ENCODE data around the gene MRAS. TPM values are rescaled to one million over a fixed set of nuclear protein-coding genes. Genes with fewer than 3 reads are reported as not detected.

The MRAS gene
- polyA plus RNA-seq, 1 donor (not counting 4 experiments of a cell fraction or from before 2014, with no cell fraction given): 7.7 TPM

DNA sequence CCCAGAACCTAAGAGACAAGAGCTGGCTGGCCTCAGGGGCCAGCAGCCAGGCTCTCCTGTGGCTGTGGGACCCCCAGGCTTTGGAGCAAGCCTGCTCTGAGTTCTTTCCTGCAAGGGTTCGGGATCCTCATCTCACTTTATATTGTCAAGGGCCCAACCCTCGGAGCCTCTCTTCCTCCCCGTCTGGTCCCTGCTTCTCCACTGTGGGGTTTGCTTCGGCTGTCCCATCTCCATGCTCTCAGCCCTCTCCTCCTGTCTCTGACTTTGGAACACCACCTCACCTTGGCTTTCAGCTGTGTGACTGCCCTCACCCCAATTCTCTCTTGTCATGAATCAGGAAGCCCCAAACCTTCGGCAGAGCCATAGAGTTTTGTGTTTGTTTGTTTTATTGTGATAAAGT lies 30.0 kb downstream of the MRAS start:
- no peak overlapping the region for H3K4me3 ChIP-seq (ENCODE audit: control insufficient read depth in 2 of 3, extremely low read depth in 1 of 3, insufficient read depth in 2 of 3, low read depth in 1 of 3, low read length in 3 of 3)
- no peak overlapping the region for H3K27ac ChIP-seq (ENCODE audit: control insufficient read depth, insufficient read depth, low read length)
- no peaks in the 10 kb centered on the region for H4K20me1 ChIP-seq (ENCODE audit: control insufficient read depth, extremely low read depth, insufficient read depth, low read length)
- no peak for FAIRE-seq
- dilution Hi-C loops (cut with MboI; ENCODE audit: extremely low pct_ligation_motif_present, low sequenced_read_pairs): no loop called here
- H3K9me1 ChIP-seq (ENCODE audit: control insufficient read depth, extremely low read depth, insufficient read depth, low read length): peaks cover 2% of the 10 kb centered on the region
- H3K27me3 ChIP-seq (ENCODE audit: control insufficient read depth, extremely low read depth, insufficient read depth, low read length): no peaks in the 10 kb centered on the region
- TF ChIP-seq EZH2 (IDR thresholded peaks at IDR 0.05; ENCODE audit: low read length): no peak
- TF ChIP-seq, protein P1, sequence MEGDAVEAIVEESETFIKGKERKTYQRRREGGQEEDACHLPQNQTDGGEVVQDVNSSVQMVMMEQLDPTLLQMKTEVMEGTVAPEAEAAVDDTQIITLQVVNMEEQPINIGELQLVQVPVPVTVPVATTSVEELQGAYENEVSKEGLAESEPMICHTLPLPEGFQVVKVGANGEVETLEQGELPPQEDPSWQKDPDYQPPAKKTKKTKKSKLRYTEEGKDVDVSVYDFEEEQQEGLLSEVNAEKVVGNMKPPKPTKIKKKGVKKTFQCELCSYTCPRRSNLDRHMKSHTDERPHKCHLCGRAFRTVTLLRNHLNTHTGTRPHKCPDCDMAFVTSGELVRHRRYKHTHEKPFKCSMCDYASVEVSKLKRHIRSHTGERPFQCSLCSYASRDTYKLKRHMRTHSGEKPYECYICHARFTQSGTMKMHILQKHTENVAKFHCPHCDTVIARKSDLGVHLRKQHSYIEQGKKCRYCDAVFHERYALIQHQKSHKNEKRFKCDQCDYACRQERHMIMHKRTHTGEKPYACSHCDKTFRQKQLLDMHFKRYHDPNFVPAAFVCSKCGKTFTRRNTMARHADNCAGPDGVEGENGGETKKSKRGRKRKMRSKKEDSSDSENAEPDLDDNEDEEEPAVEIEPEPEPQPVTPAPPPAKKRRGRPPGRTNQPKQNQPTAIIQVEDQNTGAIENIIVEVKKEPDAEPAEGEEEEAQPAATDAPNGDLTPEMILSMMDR (optimal IDR thresholded peaks at IDR 0.05 in 1 of 3, IDR thresholded peaks at IDR 0.05 in 1 of 3, conservative IDR thresholded peaks at IDR 0.05 in 1 of 3; ENCODE audit: extremely low read depth in 1 of 3, insufficient read depth in 2 of 3, low read length in 3 of 3): no peak
- no peaks in the 10 kb centered on the region for H3K79me2 ChIP-seq (ENCODE audit: control insufficient read depth, insufficient read depth, low read length)
- H2AFZ ChIP-seq (ENCODE audit: control insufficient read depth, low read length): no peak overlapping the region
- H3K4me2 ChIP-seq (ENCODE audit: control insufficient read depth, extremely low read depth, insufficient read depth, low read depth, low read length): no peak overlapping the region
- no peak for DNase-seq (ENCODE audit: low read depth, low spot score)
- peaks cover 13% of the 10 kb centered on the region for H3K4me1 ChIP-seq (ENCODE audit: control insufficient read depth, extremely low read depth, insufficient read depth, low read length)
- H3K36me3 ChIP-seq (ENCODE audit: control insufficient read depth in 2 of 2, extremely low read depth in 1 of 2, insufficient read depth in 2 of 2, low read length in 2 of 2): no peaks in the 10 kb centered on the region
- H3K9me3 ChIP-seq (ENCODE audit: control insufficient read depth, low read depth, low read length): no peaks in the 10 kb centered on the region
- no peak overlapping the region for H3K9ac ChIP-seq (ENCODE audit: control insufficient read depth, extremely low read depth, insufficient read depth, low read length)

DNA sequence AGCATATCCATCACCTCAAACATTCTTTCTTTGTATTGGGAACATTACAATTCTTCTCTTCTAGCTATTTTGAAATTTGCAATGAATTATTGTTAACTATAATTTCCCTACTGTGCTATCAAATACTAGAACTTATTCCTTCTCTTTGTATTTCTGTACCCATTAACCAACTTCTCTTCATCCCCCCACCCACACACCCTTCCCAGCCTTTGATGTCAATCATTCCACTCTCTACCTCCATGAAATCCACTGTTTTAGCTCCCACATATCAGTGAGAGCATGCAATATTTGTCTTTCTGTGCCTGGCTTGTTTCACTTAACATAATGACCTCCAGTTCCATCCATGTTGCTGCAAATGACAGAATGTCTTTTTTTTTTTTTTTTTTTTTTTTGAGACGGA lies 30.6 kb downstream of the MRAS start:
- no peak for FAIRE-seq
- Histone ChIP-seq H3K27me3 (ENCODE audit: control insufficient read depth, extremely low read depth, insufficient read depth, low read length) (no peaks in the 10 kb centered on the region), H4K20me1 (ENCODE audit: control insufficient read depth, extremely low read depth, insufficient read depth, low read length) (no peaks in the 10 kb centered on the region), H3K4me2 (ENCODE audit: control insufficient read depth, extremely low read depth, insufficient read depth, low read depth, low read length) (no peak overlapping the region), H3K79me2 (ENCODE audit: control insufficient read depth, insufficient read depth, low read length) (no peaks in the 10 kb centered on the region), H2AFZ (ENCODE audit: control insufficient read depth, low read length) (no peak overlapping the region), H3K9me1 (ENCODE audit: control insufficient read depth, extremely low read depth, insufficient read depth, low read length) (peaks cover 2% of the 10 kb centered on the region), H3K9me3 (ENCODE audit: control insufficient read depth, low read depth, low read length) (no peaks in the 10 kb centered on the region), H3K27ac (ENCODE audit: control insufficient read depth, insufficient read depth, low read length) (no peak overlapping the region), H3K4me3 (ENCODE audit: control insufficient read depth in 2 of 3, extremely low read depth in 1 of 3, insufficient read depth in 2 of 3, low read depth in 1 of 3, low read length in 3 of 3) (no peak overlapping the region), H3K36me3 (ENCODE audit: control insufficient read depth in 2 of 2, extremely low read depth in 1 of 2, insufficient read depth in 2 of 2, low read length in 2 of 2) (no peaks in the 10 kb centered on the region), H3K4me1 (ENCODE audit: control insufficient read depth, extremely low read depth, insufficient read depth, low read length) (peaks cover 15% of the 10 kb centered on the region), H3K9ac (ENCODE audit: control insufficient read depth, extremely low read depth, insufficient read depth, low read length) (no peak overlapping the region)
- no peak for TF ChIP-seq EZH2 (IDR thresholded peaks at IDR 0.05; ENCODE audit: low read length)
- DNase-seq (ENCODE audit: low read depth, low spot score): no peak
- dilution Hi-C loops (cut with MboI; ENCODE audit: extremely low pct_ligation_motif_present, low sequenced_read_pairs): no loop called here

DNA sequence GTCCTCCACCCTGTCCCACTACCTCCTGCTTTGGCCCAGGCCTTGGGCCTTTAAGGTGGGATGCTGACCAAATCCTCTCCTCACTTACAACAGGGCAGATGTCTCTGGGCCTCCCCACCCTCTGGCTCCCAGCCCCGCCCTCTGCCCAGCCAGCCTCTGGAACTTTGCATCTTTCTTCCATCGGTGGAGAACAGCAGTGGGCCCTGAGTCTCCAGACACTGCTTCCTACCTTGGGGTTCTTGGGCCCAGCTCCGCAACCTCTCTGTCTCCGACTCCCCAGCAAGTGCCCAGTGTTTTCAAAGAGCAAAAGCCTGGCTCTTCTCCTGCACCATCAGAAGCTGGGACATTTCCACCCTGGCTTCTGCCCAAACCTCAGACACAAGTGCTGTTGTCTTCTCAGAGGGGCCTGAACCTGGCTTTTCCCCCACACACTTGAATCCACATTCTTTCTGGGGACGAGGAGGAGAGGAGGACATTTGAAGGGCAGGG lies 33.1 kb downstream of the MRAS start:
- Histone ChIP-seq H3K4me3 (ENCODE audit: control insufficient read depth in 2 of 3, extremely low read depth in 1 of 3, insufficient read depth in 2 of 3, low read depth in 1 of 3, low read length in 3 of 3) (no peak overlapping the region), H3K9ac (ENCODE audit: control insufficient read depth, extremely low read depth, insufficient read depth, low read length) (no peak overlapping the region), H4K20me1 (ENCODE audit: control insufficient read depth, extremely low read depth, insufficient read depth, low read length) (no peaks in the 10 kb centered on the region), H3K9me3 (ENCODE audit: control insufficient read depth, low read depth, low read length) (no peaks in the 10 kb centered on the region), H3K36me3 (ENCODE audit: control insufficient read depth in 2 of 2, extremely low read depth in 1 of 2, insufficient read depth in 2 of 2, low read length in 2 of 2) (no peaks in the 10 kb centered on the region), H3K4me1 (ENCODE audit: control insufficient read depth, extremely low read depth, insufficient read depth, low read length) (peaks cover 17% of the 10 kb centered on the region), H3K9me1 (ENCODE audit: control insufficient read depth, extremely low read depth, insufficient read depth, low read length) (peaks cover 2% of the 10 kb centered on the region), H3K4me2 (ENCODE audit: control insufficient read depth, extremely low read depth, insufficient read depth, low read depth, low read length) (no peak overlapping the region), H2AFZ (ENCODE audit: control insufficient read depth, low read length) (no peak overlapping the region), H3K79me2 (ENCODE audit: control insufficient read depth, insufficient read depth, low read length) (no peaks in the 10 kb centered on the region), H3K27me3 (ENCODE audit: control insufficient read depth, extremely low read depth, insufficient read depth, low read length) (no peaks in the 10 kb centered on the region), H3K27ac (ENCODE audit: control insufficient read depth, insufficient read depth, low read length) (no peak overlapping the region)
- no peak for FAIRE-seq
- DNase-seq (ENCODE audit: low read depth, low spot score): no peak
- no peak for TF ChIP-seq EZH2 (IDR thresholded peaks at IDR 0.05; ENCODE audit: low read length)
- dilution Hi-C loops (cut with MboI; ENCODE audit: extremely low pct_ligation_motif_present, low sequenced_read_pairs): no loop called here
